BE2C (cell line): ENCODE results near the gene CENPP.

Experiments
- DNase-seq: peaks from one replicate; pipeline ENCODE4 v3.0.0-alpha.2; 2020
- H3K27me3 ChIP-seq: fragments of 250-450 bp; sonication (Bioruptor Pico); 2 replicates; pipeline ENCODE4 v1.5.1; 2020; ENCODE audit warnings: mild to moderate bottlenecking
- H3K36me3 ChIP-seq: fragments of 250-450 bp; sonication (Bioruptor Pico); 2 replicates; pipeline ENCODE4 v1.5.1; 2020; ENCODE audit warnings: mild to moderate bottlenecking
- H3K4me1 ChIP-seq: fragments of 250-450 bp; sonication (Bioruptor Pico); 2 replicates; pipeline ENCODE4 v1.5.1; 2020
- H3K4me3 ChIP-seq: 2 replicates; pipeline ENCODE4 v1.5.1; 2011; ENCODE audit warnings: low read depth, low read length
- H3K9me3 ChIP-seq: fragments of 250-450 bp; sonication (Bioruptor Pico); 2 replicates; pipeline ENCODE4 v1.5.1; 2020
- CTCF ChIP-seq: IDR thresholded peaks from 2 replicates; pipeline ENCODE4 v1.5.1; 2012; ENCODE audit warnings: mild to moderate bottlenecking, low read depth, low read length

Gene CENPP

GRCh38 chr9:92648474-92648971 is 322.8 kb downstream of the CENPP start:
- Histone ChIP-seq H3K27me3 (no peaks in the 10 kb centered on the region), H3K4me1 (peaks cover 7% of the 10 kb centered on the region), H3K36me3 (peaks cover 57% of the 10 kb centered on the region), H3K9me3 (no peaks in the 10 kb centered on the region), H3K4me3 (no peak overlapping the region)
- no peak for DNase-seq
- no peak for TF ChIP-seq CTCF

GRCh38 chr9:92649007-92649406 is 323.3 kb downstream of the CENPP start:
- DNase-seq = no peak
- H3K4me3 ChIP-seq = no peak overlapping the region
- TF ChIP-seq CTCF = 0 out of 2 replicates have a peak, but pooled peaks have one; percentile 3
- H3K9me3 ChIP-seq = no peaks in the 10 kb centered on the region
- peaks cover 55% of the 10 kb centered on the region for H3K36me3 ChIP-seq
- peaks cover 7% of the 10 kb centered on the region for H3K4me1 ChIP-seq
- no peaks in the 10 kb centered on the region for H3K27me3 ChIP-seq

- Histone ChIP-seq H3K4me3 (no peak overlapping the region), H3K36me3 (peaks cover 60% of the 10 kb centered on the region), H3K9me3 (no peaks in the 10 kb centered on the region), H3K27me3 (no peaks in the 10 kb centered on the region), H3K4me1 (peaks cover 7% of the 10 kb centered on the region)
- DNase-seq = no peak
- no peak for TF ChIP-seq CTCF
Observed at GRCh38 chr9:92650296-92650695, 324.5 kb downstream of the CENPP start.

- H3K4me3 ChIP-seq = peak overlapping the region; percentile 1; the same call in 1 of the 2 replicates
- no peaks in the 10 kb centered on the region for H3K27me3 ChIP-seq
- H3K9me3 ChIP-seq = no peaks in the 10 kb centered on the region
- DNase-seq = peak; percentile 71
- no peak for TF ChIP-seq CTCF
- H3K4me1 ChIP-seq = peaks cover 7% of the 10 kb centered on the region
- peaks cover 67% of the 10 kb centered on the region for H3K36me3 ChIP-seq
Observed at GRCh38 chr9:92650839-92651621, 325.3 kb downstream of the CENPP start.

GRCh38 chr9:92652461-92652860 is 326.7 kb downstream of the CENPP start:
- TF ChIP-seq CTCF = no peak
- Histone ChIP-seq H3K9me3 (no peaks in the 10 kb centered on the region), H3K4me3 (no peak overlapping the region), H3K4me1 (peaks cover 7% of the 10 kb centered on the region), H3K27me3 (no peaks in the 10 kb centered on the region), H3K36me3 (peaks cover 60% of the 10 kb centered on the region)
- DNase-seq = no peak
